ENCODE measurements around the gene FOXP2. TPM values are rescaled to one million over a fixed set of nuclear protein-coding genes. Genes with fewer than 3 reads are reported as not detected.

Gene FOXP2
- total RNA-seq, 2 experiments from 2014 or later = not detected

GRCh38 chr7:114630201-114630990, 215.8 kb downstream of the FOXP2 start:
- intact Hi-C loops (cut with micrococcal nuclease; ENCODE audit: unreplicated experiment) = no loop called here
- POLR2A ChIA-PET = interaction anchor here (1.0 kb wide), 1 partner anchor 72 kb away, joined by 3 read pairs; no protein-coding TSS in a partner anchor
- TF ChIP-seq CTCF (conservative IDR thresholded peaks at IDR 0.05; ENCODE audit: low read length) = no peak
- TF ChIP-seq EZH2phosphoT487 (IDR thresholded peaks at IDR 0.05; ENCODE audit: borderline replicate concordance, low read depth, low read length) = no peak

GRCh38 chr7:114631249-114631822, 216.7 kb downstream of the FOXP2 start:
- no peaks in the 10 kb centered on the region for H3K9me3 ChIP-seq (ENCODE audit: low read length)
- no peak overlapping the region for H2AFZ ChIP-seq (ENCODE audit: low read length)
- DNase-seq (ENCODE audit: low spot score) = no peak
- no peaks in the 10 kb centered on the region for H4K20me1 ChIP-seq (ENCODE audit: insufficient read depth, low read length)
- no peaks in the 10 kb centered on the region for H3K4me1 ChIP-seq (ENCODE audit: insufficient read depth, low read length, poor library complexity, severe bottlenecking)
- ChIA-PET POLR2A (no interaction called here), CTCF (ENCODE audit: unreplicated experiment) (no interaction called here)
- H3K36me3 ChIP-seq (ENCODE audit: insufficient read depth, low read length) = no peaks in the 10 kb centered on the region
- H3K27ac ChIP-seq (ENCODE audit: low read depth, low read length, poor library complexity, severe bottlenecking) = no peak overlapping the region
- TF ChIP-seq EZH2phosphoT487 (IDR thresholded peaks at IDR 0.05; ENCODE audit: borderline replicate concordance, low read depth, low read length) (no peak), CTCF (conservative IDR thresholded peaks at IDR 0.05; ENCODE audit: low read length) (no peak)
- intact Hi-C loops (cut with micrococcal nuclease; ENCODE audit: unreplicated experiment) = no loop called here
- H3K4me2 ChIP-seq (ENCODE audit: low read length) = no peak overlapping the region
- no TSS peak for BruUV-seq (replicated peaks)
- no peaks in the 10 kb centered on the region for H3K9me2 ChIP-seq (ENCODE audit: insufficient read depth, low read length)
- no peak overlapping the region for H3K4me3 ChIP-seq (ENCODE audit: low read depth, low read length, poor library complexity, severe bottlenecking)
- H3K79me2 ChIP-seq (ENCODE audit: insufficient read depth, low read depth, low read length) = no peaks in the 10 kb centered on the region

More at GRCh38 chr7:114630201-114630990, 215.8 kb downstream of the FOXP2 start:
- Histone ChIP-seq H3K4me1 (ENCODE audit: insufficient read depth, low read length, poor library complexity, severe bottlenecking) (no peaks in the 10 kb centered on the region), H3K4me2 (ENCODE audit: low read length) (no peak overlapping the region), H2AFZ (ENCODE audit: low read length) (no peak overlapping the region), H4K20me1 (ENCODE audit: insufficient read depth, low read length) (no peaks in the 10 kb centered on the region), H3K4me3 (ENCODE audit: low read depth, low read length, poor library complexity, severe bottlenecking) (no peak overlapping the region), H3K27ac (ENCODE audit: low read depth, low read length, poor library complexity, severe bottlenecking) (no peak overlapping the region), H3K36me3 (ENCODE audit: insufficient read depth, low read length) (no peaks in the 10 kb centered on the region), H3K9me3 (ENCODE audit: low read length) (no peaks in the 10 kb centered on the region), H3K9me2 (ENCODE audit: insufficient read depth, low read length) (no peaks in the 10 kb centered on the region), H3K79me2 (ENCODE audit: insufficient read depth, low read depth, low read length) (no peaks in the 10 kb centered on the region)
- no TSS peak for BruUV-seq (replicated peaks)
- CTCF ChIA-PET (ENCODE audit: unreplicated experiment) = no interaction called here
- no peak for DNase-seq (ENCODE audit: low spot score)

- Histone ChIP-seq H3K27ac (ENCODE audit: low read depth, low read length, poor library complexity, severe bottlenecking) (no peak overlapping the region), H3K9me2 (ENCODE audit: insufficient read depth, low read length) (no peaks in the 10 kb centered on the region), H3K9me3 (ENCODE audit: low read length) (no peaks in the 10 kb centered on the region), H3K4me1 (ENCODE audit: insufficient read depth, low read length, poor library complexity, severe bottlenecking) (no peaks in the 10 kb centered on the region), H3K4me2 (ENCODE audit: low read length) (no peak overlapping the region), H2AFZ (ENCODE audit: low read length) (no peak overlapping the region), H3K36me3 (ENCODE audit: insufficient read depth, low read length) (no peaks in the 10 kb centered on the region), H4K20me1 (ENCODE audit: insufficient read depth, low read length) (no peaks in the 10 kb centered on the region), H3K4me3 (ENCODE audit: low read depth, low read length, poor library complexity, severe bottlenecking) (no peak overlapping the region), H3K79me2 (ENCODE audit: insufficient read depth, low read depth, low read length) (no peaks in the 10 kb centered on the region)
- ChIA-PET CTCF (ENCODE audit: unreplicated experiment) (no interaction called here), POLR2A (interaction anchor here (0.6 kb wide), 1 partner anchor 8 kb away, joined by 3 read pairs; no protein-coding TSS in a partner anchor)
- no TSS peak for BruUV-seq (replicated peaks)
- intact Hi-C loops (cut with micrococcal nuclease; ENCODE audit: unreplicated experiment) = no loop called here
- TF ChIP-seq CTCF (conservative IDR thresholded peaks at IDR 0.05; ENCODE audit: low read length) (no peak), EZH2phosphoT487 (IDR thresholded peaks at IDR 0.05; ENCODE audit: borderline replicate concordance, low read depth, low read length) (no peak)
- no peak for DNase-seq (ENCODE audit: low spot score)
Observed at GRCh38 chr7:114639451-114639850, 224.8 kb downstream of the FOXP2 start.

Data from OCI-LY7 (cell line).